Left ventricle myocardium inferior (tissue), 1 donor: ENCODE data around the gene AMDHD1. TPM values are rescaled to one million over a fixed set of nuclear protein-coding genes. Genes with fewer than 3 reads are reported as not detected.

Experiments used
- DNase-seq: peaks from one replicate; pipeline ENCODE4 v3.0.0-alpha.2; 2020
- H3K27ac ChIP-seq: fragments of 200-600 bp; replicated peaks from 2 replicates; pipeline ENCODE4 v1.8.0; 2021
- H3K27me3 ChIP-seq: fragments of 200-600 bp; 2 replicates; pipeline ENCODE4 v1.8.0; 2021; ENCODE audit warnings: low read depth
- H3K36me3 ChIP-seq: fragments of 200-600 bp; 2 replicates; pipeline ENCODE4 v1.8.0; 2021
- H3K4me1 ChIP-seq: fragments of 200-600 bp; 2 replicates; pipeline ENCODE4 v1.8.0; 2021
- H3K4me3 ChIP-seq: fragments of 200-600 bp; 2 replicates; pipeline ENCODE4 v1.8.0; 2021; ENCODE audit warnings: mild to moderate bottlenecking, moderate library complexity
- H3K9me3 ChIP-seq: fragments of 200-600 bp; replicated peaks from 2 replicates; pipeline ENCODE4 v1.8.0; 2021
- intact Hi-C: fragments of 100-400 bp; cut with micrococcal nuclease; formaldehyde crosslinking; loops from one replicate; pipeline ENCODE4 v1.11.0; 2022
- total RNA-seq: library from RNA; stranded (reverse); fragmentation: NEBNext Ultra II Directional; extraction: Animal tissue kit (Norgen Biotek cat#: 25700); gene quantifications from one replicate; pipeline ENCODE4 v1.2.1, GENCODE V29; 2021
- TF ChIP-seq, protein P1 (sequence below): fragments of 200-600 bp; IDR thresholded peaks from 2 replicates; pipeline ENCODE4 v1.8.0; 2021; ENCODE audit warnings: antibody characterized with exemption, mild to moderate bottlenecking, borderline replicate concordance
- donor health status: DM: no; HTN: yes; CAD: no; lungs with severe emphysema.

Gene AMDHD1
- total RNA-seq, 1 donor from 2014 or later: 0.47 TPM

DNA sequence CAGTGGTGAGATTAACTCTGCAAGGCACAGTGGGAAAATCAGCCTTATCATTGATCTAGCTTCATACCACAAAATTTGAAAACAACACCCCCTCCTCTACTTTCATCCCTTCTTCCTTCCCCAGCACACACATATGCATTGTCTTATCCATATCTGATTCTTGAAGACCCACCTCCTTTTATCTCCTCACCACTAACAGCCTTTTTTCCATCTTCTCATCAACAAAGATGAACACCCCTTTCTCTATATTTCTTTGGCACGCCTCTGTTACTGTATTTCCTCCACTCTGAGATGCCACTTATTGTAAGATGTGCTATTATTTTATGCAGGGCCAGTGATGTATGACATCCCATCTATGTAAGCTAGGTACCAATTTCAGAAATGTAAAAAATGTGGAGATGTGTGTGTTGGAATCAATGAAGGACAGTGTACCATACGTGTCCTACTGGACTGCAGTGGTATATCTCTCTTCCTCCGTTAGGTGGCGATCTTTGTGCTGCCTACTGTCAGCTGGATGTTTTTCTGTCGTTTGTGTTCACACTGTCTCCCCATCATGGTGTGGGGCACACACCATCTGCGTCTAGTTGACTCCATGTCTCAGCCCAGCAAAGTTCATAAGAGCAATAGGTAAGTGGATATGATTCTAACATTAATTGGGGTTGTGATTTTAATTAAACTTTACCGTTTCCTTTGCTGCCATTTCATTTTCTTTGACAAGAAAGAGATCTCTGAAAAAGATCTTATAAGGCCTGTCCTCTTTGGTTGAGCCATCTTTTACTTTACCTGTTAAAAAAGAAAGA lies 24.7 kb upstream of the AMDHD1 start:
- peaks cover 10% of the 10 kb centered on the region for H3K27me3 ChIP-seq
- H3K4me3 ChIP-seq: no peak overlapping the region
- H3K4me1 ChIP-seq: no peaks in the 10 kb centered on the region
- H3K27ac ChIP-seq: no peak overlapping the region
- TF ChIP-seq, protein P1, sequence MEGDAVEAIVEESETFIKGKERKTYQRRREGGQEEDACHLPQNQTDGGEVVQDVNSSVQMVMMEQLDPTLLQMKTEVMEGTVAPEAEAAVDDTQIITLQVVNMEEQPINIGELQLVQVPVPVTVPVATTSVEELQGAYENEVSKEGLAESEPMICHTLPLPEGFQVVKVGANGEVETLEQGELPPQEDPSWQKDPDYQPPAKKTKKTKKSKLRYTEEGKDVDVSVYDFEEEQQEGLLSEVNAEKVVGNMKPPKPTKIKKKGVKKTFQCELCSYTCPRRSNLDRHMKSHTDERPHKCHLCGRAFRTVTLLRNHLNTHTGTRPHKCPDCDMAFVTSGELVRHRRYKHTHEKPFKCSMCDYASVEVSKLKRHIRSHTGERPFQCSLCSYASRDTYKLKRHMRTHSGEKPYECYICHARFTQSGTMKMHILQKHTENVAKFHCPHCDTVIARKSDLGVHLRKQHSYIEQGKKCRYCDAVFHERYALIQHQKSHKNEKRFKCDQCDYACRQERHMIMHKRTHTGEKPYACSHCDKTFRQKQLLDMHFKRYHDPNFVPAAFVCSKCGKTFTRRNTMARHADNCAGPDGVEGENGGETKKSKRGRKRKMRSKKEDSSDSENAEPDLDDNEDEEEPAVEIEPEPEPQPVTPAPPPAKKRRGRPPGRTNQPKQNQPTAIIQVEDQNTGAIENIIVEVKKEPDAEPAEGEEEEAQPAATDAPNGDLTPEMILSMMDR: peak; percentile 89
- no peaks in the 10 kb centered on the region for H3K9me3 ChIP-seq
- intact Hi-C loops: loop anchor here (5.0 kb wide), 1 partner anchor 79 kb away; the partner anchor contains the start of gene HAL
- no peaks in the 10 kb centered on the region for H3K36me3 ChIP-seq
- no peak for DNase-seq

DNA sequence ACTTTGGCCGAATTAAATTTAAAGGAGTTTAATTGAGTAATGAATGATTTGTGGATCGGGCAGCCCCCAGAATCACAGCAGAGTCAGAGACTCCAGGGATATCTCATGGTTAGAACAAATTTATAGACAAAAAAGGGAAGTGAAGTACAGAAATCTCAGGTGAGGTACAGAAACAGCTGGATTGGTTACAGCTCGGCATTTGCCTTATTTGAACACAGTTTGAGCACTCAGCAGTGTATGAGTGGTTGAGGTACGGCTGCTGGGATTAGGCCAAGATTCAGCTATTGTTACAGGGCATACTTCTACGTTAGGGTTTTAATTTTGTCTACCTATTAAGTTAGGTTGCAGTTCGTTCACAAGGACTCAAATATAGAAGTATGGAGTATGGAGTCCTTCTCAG lies 24.0 kb upstream of the AMDHD1 start:
- TF ChIP-seq, protein P1: no peak
- Histone ChIP-seq H3K27me3 (peaks cover 10% of the 10 kb centered on the region), H3K27ac (no peak overlapping the region), H3K4me1 (no peaks in the 10 kb centered on the region), H3K36me3 (no peaks in the 10 kb centered on the region), H3K4me3 (no peak overlapping the region), H3K9me3 (no peaks in the 10 kb centered on the region)
- no peak for DNase-seq
- intact Hi-C loops: loop anchor here (5.0 kb wide), 1 partner anchor 78 kb away; the partner anchor contains the start of gene HAL

DNA sequence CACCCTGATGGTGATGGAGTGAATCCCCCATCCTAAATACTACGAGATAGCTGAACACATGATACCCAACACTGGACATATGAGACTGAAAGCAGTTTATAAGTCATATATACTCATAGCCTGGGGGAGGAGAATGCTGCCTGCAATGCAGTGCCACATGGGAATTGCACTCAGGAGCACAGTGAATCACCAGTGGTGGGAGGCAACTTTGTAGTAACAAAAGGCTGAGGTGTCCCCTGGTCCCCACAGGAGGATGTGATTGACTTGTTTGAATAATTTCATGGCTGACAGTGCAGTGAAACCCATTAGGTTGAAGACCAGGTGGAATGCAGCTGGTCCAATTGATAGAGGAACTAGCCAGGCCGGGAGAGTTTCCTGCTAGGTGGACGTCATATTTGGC lies 20.9 kb upstream of the AMDHD1 start:
- Histone ChIP-seq H3K4me1 (no peaks in the 10 kb centered on the region), H3K27me3 (peaks cover 10% of the 10 kb centered on the region), H3K4me3 (no peak overlapping the region), H3K27ac (no peak overlapping the region), H3K36me3 (no peaks in the 10 kb centered on the region), H3K9me3 (no peaks in the 10 kb centered on the region)
- TF ChIP-seq, protein P1: no peak
- intact Hi-C loops: no loop called here
- DNase-seq: no peak

DNA sequence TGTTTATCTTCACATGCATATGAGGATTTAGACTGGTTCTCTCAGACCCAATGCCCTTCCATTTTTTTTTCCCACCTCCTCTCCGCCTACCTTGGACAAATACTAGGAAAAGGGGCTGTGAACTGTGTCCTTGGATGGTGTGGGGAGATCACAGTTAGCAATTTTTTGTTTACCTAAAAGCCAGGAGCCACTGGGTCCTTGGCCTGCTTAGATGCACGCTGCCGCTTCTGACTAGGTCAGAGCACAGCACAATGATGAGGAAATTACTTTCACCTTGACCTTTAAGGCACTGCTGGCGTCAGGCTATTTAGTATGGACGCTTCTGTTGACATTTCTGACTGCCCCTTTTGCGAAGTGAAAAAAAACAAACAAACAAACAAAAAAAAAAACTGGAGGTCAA lies 2.6 kb upstream of the AMDHD1 start:
- intact Hi-C loops: no loop called here
- Histone ChIP-seq H3K4me1 (peaks cover 21% of the 10 kb centered on the region), H3K9me3 (no peaks in the 10 kb centered on the region), H3K27ac (no peak overlapping the region), H3K36me3 (no peaks in the 10 kb centered on the region), H3K27me3 (no peaks in the 10 kb centered on the region), H3K4me3 (no peak overlapping the region)
- TF ChIP-seq, protein P1: no peak
- no peak for DNase-seq

DNA sequence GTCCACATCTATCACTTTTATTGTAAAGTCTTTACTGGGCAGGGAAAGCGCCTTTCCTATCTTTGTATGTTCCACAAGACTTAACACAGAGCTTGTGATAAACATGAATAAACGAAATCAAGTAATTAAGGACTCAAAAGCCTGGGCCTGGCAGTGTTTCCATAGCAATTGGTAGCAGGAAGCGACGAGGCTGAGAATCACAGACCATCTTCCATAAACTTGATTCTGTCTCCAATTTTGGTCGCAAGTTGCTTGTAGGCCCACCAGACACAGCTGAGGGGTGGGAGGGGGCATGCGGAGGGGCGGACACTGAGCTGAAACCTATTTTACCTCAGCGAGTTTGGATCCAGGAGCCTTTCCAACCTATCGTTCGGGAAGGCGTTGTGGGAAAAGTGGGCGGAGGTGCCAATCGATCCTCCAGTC lies 1.0 kb upstream of the AMDHD1 start:
- DNase-seq: no peak
- H3K9me3 ChIP-seq: no peaks in the 10 kb centered on the region
- no peaks in the 10 kb centered on the region for H3K36me3 ChIP-seq
- no peaks in the 10 kb centered on the region for H3K27me3 ChIP-seq
- TF ChIP-seq, protein P1: no peak
- intact Hi-C loops: no loop called here
- H3K27ac ChIP-seq: peak overlapping the region; percentile 81
- H3K4me1 ChIP-seq: peaks cover 21% of the 10 kb centered on the region
- H3K4me3 ChIP-seq: peak overlapping the region; percentile 85
